Colonic mucosa (tissue), 4 donors: ENCODE results near the gene JPH3. TPM values are rescaled to one million over a fixed set of nuclear protein-coding genes. Genes with fewer than 3 reads are reported as not detected.

Source experiments
- DNase-seq: peaks from one replicate; pipeline ENCODE4 v3.0.0-alpha.2; 2020
- H3K27ac ChIP-seq: fragments of 200-600 bp; one replicate; pipeline ENCODE4 v1.8.0; 2021
- H3K27me3 ChIP-seq: fragments of 200-600 bp; one replicate; pipeline ENCODE4 v1.8.0; 2021
- H3K36me3 ChIP-seq: fragments of 200-600 bp; one replicate; pipeline ENCODE4 v1.8.0; 2021
- H3K4me1 ChIP-seq: fragments of 200-600 bp; one replicate; pipeline ENCODE4 v1.8.0; 2021; ENCODE audit warnings: mild to moderate bottlenecking
- H3K4me3 ChIP-seq: fragments of 200-600 bp; one replicate; pipeline ENCODE4 v1.8.0; 2021
- H3K9ac ChIP-seq, 2 donors: one replicate each; pipeline ENCODE4 v1.7.0; 2013; ENCODE audit warnings: control low read depth in 2 of 2, low read depth in 2 of 2, low read length in 2 of 2
- H3K9me3 ChIP-seq: fragments of 200-600 bp; one replicate; pipeline ENCODE4 v1.8.0; 2021
- intact Hi-C: fragments of 100-400 bp; cut with DNase I; formaldehyde crosslinking; loops from one replicate; pipeline ENCODE4 v1.14.1; 2022
- total RNA-seq, 2 donors: library from RNA; stranded (reverse); fragmentation: NEBNext Ultra II Directional in 1 of 2; extraction: Animal tissue kit (Norgen Biotek cat#: 25700) in 1 of 2; gene quantifications; one replicate each; pipeline ENCODE4 v1.2.1, GENCODE V29; 2021
- TF ChIP-seq, protein P1 (sequence below): fragments of 200-600 bp; IDR thresholded peaks from one replicate; pipeline ENCODE4 v1.8.0; 2022; ENCODE audit warnings: antibody characterized with exemption, mild to moderate bottlenecking
- donor health status: healthy.
- donor health status: DM: no; HTN: no; CAD: no.
- donor health status: DM: no; HTN: no; CAD: no.

The JPH3 gene
- total RNA-seq, 2 donors from 2014 or later, result 0.15 to 0.42 TPM

DNA sequence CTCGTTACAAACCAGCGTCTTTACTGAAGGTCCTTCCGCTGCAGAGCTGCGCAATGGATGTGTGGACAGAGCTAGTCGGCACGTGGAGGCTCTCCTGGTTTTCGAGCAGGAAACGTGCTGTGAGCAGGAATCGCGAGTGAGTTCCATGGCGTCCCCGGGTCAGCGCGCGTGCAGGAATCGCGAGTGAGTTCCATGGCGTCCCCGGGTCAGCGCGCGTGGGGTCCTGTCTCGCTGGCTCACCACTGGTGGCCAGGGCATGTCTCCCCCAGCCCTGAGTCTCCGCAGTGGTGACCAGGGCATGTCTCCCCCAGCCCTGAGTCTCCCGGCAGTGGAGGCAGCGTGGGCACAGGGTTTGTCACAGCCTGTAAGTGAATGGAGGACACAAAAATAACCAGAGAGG lies 100.8 kb downstream of the JPH3 start:
- no peaks in the 10 kb centered on the region for H3K27me3 ChIP-seq
- H3K36me3 ChIP-seq, result no peaks in the 10 kb centered on the region
- no peak overlapping the region for H3K9ac ChIP-seq
- TF ChIP-seq, protein P1, sequence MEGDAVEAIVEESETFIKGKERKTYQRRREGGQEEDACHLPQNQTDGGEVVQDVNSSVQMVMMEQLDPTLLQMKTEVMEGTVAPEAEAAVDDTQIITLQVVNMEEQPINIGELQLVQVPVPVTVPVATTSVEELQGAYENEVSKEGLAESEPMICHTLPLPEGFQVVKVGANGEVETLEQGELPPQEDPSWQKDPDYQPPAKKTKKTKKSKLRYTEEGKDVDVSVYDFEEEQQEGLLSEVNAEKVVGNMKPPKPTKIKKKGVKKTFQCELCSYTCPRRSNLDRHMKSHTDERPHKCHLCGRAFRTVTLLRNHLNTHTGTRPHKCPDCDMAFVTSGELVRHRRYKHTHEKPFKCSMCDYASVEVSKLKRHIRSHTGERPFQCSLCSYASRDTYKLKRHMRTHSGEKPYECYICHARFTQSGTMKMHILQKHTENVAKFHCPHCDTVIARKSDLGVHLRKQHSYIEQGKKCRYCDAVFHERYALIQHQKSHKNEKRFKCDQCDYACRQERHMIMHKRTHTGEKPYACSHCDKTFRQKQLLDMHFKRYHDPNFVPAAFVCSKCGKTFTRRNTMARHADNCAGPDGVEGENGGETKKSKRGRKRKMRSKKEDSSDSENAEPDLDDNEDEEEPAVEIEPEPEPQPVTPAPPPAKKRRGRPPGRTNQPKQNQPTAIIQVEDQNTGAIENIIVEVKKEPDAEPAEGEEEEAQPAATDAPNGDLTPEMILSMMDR, result no peak
- no peak overlapping the region for H3K4me3 ChIP-seq
- H3K27ac ChIP-seq, result no peak overlapping the region
- intact Hi-C loops, result no loop called here
- H3K4me1 ChIP-seq, result no peaks in the 10 kb centered on the region
- H3K9me3 ChIP-seq, result no peaks in the 10 kb centered on the region
- no peak for DNase-seq

DNA sequence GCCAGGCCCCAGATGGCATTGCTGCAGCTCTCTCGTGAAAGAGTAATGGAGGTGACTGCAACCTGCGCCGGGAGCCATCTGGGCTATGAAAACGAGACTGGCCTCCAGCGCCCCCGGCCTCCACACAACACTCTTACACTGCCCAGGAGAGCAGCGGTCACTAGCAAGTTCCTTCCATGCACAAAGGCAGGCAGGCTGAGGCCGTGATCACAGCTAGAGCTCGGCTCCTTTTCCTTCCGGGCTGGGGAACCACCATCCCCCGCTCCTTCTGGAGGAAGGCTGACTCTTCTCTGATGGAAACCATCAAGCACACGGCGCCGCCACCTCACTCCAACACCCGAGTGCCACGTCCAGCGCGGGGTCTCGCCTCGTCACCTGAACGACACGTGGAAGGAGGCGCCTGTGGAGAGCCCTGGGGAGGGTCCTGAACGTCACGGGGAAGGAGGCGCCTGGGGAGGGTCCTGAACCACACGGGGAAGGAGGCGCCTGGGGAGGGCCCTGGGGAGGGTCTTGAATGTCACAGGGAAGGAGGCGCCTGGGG lies 101.6 kb downstream of the JPH3 start:
- no peaks in the 10 kb centered on the region for H3K27me3 ChIP-seq
- H3K36me3 ChIP-seq, result no peaks in the 10 kb centered on the region
- no peak overlapping the region for H3K27ac ChIP-seq
- H3K4me1 ChIP-seq, result no peaks in the 10 kb centered on the region
- no peak overlapping the region for H3K4me3 ChIP-seq
- intact Hi-C loops, result no loop called here
- TF ChIP-seq, protein P1, result no peak
- H3K9ac ChIP-seq, result no peak overlapping the region
- no peak for DNase-seq
- no peaks in the 10 kb centered on the region for H3K9me3 ChIP-seq

DNA sequence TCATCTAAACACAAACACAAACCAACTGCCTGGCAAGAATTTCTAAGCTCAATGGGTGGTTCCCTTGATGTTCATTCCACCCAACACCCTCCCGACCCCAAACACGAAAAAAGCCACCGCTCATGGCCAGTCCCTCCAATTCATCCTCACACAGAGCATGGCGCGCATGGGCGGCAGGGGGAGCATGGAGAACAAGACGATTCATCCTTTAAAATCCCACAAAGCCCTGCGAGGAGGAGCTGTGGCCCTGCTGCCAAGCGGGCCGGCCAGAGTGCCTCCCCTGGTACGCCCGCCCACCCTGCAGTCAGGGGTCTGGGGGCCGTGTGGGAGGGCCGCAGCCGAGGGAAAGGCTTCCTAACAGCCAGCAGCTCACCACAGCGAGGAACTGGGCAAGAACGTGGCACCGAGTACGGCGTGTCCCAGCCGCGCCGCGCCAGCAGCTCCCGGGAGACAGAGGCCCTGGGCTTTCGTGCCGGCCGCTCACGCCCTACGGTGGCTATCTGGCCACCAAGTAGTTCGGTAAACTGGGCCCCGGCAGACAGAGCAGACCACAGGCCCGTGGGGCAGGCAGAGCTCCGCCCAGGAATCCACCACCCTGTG lies 102.5 kb downstream of the JPH3 start:
- no peak overlapping the region for H3K4me3 ChIP-seq
- TF ChIP-seq, protein P1, result no peak
- no peak for DNase-seq
- H3K9me3 ChIP-seq, result no peaks in the 10 kb centered on the region
- intact Hi-C loops, result no loop called here
- no peak overlapping the region for H3K9ac ChIP-seq
- no peaks in the 10 kb centered on the region for H3K36me3 ChIP-seq
- H3K4me1 ChIP-seq, result no peaks in the 10 kb centered on the region
- no peaks in the 10 kb centered on the region for H3K27me3 ChIP-seq
- no peak overlapping the region for H3K27ac ChIP-seq

DNA sequence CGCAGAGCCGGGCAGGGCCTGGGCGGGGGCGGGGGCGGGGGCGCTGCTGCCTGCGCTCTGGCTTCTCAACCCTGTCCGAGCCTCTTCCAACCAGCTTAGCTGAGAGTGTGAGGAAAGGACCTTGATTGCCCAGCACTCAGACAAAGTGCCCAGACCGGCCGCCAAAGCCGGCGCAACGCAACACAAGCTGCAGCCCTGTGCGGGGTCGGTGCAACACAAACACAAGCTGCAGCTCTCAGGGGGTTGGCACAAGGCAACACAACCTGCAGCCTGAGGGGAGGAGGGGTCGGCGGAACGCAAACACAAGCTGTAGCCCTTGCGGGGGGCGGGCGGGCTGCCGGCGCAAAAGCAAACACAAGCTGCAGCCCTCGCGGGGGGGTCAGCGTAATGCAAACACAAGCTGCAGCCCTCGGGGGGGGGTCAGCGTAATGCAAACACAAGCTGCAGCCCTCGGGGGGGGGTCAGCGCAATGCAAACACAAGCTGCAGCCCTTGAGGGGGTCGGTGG lies 103.5 kb downstream of the JPH3 start:
- Histone ChIP-seq H3K27ac (no peak overlapping the region), H3K4me1 (no peaks in the 10 kb centered on the region), H3K36me3 (no peaks in the 10 kb centered on the region), H3K27me3 (no peaks in the 10 kb centered on the region), H3K9me3 (no peaks in the 10 kb centered on the region), H3K4me3 (no peak overlapping the region), H3K9ac (no peak overlapping the region)
- TF ChIP-seq, protein P1, result no peak
- no peak for DNase-seq
- intact Hi-C loops, result no loop called here

DNA sequence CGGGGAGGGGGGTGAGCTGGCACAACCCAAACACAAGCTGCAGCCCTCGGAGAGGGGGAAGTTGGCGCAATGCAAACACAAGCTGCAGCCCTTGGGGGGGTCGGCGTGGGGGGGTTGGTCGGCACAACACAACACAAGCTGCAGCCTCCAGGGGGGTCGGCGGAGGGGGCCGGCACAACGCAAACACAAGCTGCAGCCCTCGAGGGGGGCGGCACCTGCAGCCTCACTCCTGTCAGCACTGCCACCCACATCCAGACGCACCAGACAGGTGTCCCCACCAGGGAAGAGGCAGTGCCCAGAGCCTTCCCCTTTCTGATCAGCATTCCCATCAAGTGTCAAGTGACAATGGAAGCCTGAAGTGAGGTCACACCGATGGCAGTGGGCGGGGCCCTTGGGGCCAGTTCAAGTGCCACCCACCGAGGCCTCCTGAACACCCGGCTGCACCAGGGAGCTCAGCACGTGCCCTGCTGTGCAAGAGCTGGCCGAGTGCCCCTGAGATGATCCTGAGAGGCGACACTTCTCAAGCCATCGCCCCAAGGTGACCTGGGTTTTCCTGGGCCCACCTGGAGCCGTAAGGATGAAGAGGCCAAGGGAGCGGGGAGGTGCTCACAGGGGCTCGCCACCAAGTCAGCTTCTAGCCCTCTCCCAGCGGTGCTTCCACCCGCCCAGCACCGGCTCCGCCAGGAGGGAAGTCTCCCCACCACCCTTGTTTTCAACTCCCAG lies 104.1 kb downstream of the JPH3 start:
- intact Hi-C loops, result no loop called here
- Histone ChIP-seq H3K36me3 (no peaks in the 10 kb centered on the region), H3K4me1 (no peaks in the 10 kb centered on the region), H3K4me3 (no peak overlapping the region), H3K27me3 (no peaks in the 10 kb centered on the region), H3K27ac (no peak overlapping the region), H3K9me3 (no peaks in the 10 kb centered on the region), H3K9ac (no peak overlapping the region)
- TF ChIP-seq, protein P1, result no peak
- no peak for DNase-seq
